GM12872 (cell line): ENCODE data around the gene MAPKAPK5.

ENCODE experiments used
- TF ChIP-seq, protein P1 (sequence below): IDR thresholded peaks from 3 replicates; pipeline ENCODE4 v1.5.1; 2011; ENCODE audit warnings: low read depth, mild to moderate bottlenecking, low read length, moderate library complexity; ENCODE audit not compliant: insufficient read depth

Gene MAPKAPK5

DNA sequence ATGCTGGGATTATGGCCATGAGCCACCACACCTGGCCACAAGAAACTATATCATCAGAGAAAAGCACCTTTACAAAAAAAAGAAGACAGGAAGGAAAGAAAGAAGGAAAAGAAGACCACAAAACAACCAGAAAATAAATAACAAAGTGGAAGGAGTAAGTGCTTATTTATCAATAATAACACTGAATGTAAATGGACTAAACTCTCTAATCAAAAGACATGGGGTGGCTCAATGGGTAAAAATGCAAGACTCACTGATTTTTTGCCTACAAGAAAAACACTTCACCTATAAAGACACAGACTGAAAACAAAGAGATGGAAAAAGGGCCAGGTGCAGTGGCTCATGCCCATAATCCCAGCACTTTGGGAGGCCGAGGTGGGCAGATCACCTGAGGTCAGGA, 65.7 kb downstream of the MAPKAPK5 start:
- TF ChIP-seq, protein P1, sequence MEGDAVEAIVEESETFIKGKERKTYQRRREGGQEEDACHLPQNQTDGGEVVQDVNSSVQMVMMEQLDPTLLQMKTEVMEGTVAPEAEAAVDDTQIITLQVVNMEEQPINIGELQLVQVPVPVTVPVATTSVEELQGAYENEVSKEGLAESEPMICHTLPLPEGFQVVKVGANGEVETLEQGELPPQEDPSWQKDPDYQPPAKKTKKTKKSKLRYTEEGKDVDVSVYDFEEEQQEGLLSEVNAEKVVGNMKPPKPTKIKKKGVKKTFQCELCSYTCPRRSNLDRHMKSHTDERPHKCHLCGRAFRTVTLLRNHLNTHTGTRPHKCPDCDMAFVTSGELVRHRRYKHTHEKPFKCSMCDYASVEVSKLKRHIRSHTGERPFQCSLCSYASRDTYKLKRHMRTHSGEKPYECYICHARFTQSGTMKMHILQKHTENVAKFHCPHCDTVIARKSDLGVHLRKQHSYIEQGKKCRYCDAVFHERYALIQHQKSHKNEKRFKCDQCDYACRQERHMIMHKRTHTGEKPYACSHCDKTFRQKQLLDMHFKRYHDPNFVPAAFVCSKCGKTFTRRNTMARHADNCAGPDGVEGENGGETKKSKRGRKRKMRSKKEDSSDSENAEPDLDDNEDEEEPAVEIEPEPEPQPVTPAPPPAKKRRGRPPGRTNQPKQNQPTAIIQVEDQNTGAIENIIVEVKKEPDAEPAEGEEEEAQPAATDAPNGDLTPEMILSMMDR, result no peak

GRCh38 chr12:111925171-111925570, 83.1 kb downstream of the MAPKAPK5 start:
- TF ChIP-seq, protein P1, result no peak

- TF ChIP-seq, protein P1, result no peak
These were observed 84.6 kb downstream of the MAPKAPK5 start for GRCh38 chr12:111926631-111927030.

DNA sequence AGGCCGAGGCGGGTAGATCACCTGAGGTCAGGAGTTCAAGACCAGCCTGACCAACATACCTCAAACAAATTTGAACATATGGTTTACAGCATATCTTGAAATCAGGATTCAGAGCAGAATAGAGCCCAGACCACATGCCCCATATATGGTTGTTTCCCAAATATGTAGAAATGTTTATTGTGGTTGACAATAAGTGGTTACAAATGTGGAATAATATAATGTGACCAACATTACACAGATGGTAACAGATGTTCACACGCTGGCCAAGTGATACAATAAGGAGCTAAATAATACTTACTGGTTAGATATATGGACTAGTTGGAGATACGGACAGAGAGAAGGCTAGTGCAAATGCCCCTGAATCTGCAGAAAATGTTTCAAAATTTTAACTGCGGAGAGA, 85.3 kb downstream of the MAPKAPK5 start:
- TF ChIP-seq, protein P1, result no peak

DNA sequence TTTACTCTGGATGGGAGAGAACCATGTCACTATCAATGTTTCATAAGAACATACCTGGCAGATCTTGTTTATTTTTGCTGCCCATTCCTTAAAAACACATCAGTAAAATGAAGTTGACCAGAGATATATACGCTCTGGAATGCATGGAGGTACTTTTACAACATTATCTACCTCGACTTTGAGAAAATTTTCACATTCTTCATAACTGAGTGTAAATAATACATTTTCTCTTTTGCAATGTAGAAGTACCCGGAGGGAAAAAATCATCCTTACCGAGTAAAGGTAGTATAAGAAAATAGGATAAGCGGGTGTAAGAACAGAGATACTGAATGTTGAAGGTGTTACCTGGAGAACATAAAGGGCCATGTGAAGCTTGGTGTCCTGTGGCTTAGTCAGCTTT, 90.2 kb downstream of the MAPKAPK5 start:
- TF ChIP-seq, protein P1, result no peak

DNA sequence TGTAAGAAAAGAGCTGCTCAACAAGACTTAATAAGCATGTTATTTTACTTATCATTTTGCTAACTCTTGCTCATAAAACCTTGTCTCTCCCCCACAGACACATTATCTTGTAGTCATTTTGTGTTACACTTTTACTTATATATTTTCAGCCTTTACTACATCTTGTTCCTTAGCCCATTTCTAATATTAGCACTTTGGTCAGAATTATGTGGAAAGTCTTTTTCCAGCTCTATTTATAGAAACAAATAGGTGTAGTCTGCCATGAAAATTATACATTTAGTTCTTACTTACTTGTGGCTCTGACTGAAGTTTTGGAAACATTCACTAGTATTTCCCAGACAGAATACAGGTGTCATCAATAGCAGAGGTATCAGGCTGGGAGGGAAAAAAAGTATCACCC, 94.8 kb downstream of the MAPKAPK5 start:
- TF ChIP-seq, protein P1, result no peak

- TF ChIP-seq, protein P1, result no peak
These were observed 95.4 kb downstream of the MAPKAPK5 start for GRCh38 chr12:111937429-111937828.

- TF ChIP-seq, protein P1, result no peak
These were observed 100.5 kb downstream of the MAPKAPK5 start for GRCh38 chr12:111942557-111942956.
